K562 (cell line): ENCODE results near the gene ATP6V1F. TPM values are rescaled to one million over a fixed set of nuclear protein-coding genes. Genes with fewer than 3 reads are reported as not detected.

Experiments used
- DNMT1 ChIP-seq: fragments of 450-650 bp; IDR thresholded peaks from 2 replicates; pipeline ENCODE4 v1.6.1; 2016; ENCODE audit warnings: antibody characterized with exemption, mild to moderate bottlenecking
- ETS2 ChIP-seq: IDR thresholded peaks from 2 replicates; pipeline ENCODE4 v1.6.1; 2016; ENCODE audit warnings: borderline replicate concordance, missing genetic modification characterization, mild to moderate bottlenecking, moderate library complexity, missing compliant biosample characterization; ENCODE audit not compliant: poor library complexity, severe bottlenecking
- KLF6 ChIP-seq: fragments of 250-450 bp; sonication (Bioruptor Pico); IDR thresholded peaks from 2 replicates; pipeline ENCODE4 v1.4.0; 2020; ENCODE audit warnings: mild to moderate bottlenecking, moderate library complexity, borderline replicate concordance
- NEUROD1 ChIP-seq: fragments of 150-350 bp; IDR thresholded peaks from 2 replicates; pipeline ENCODE4 v1.6.1; 2014; ENCODE audit warnings: borderline replicate concordance, low read length, low read depth; ENCODE audit not compliant: partially characterized antibody
- SMC3 ChIP-seq: conservative IDR thresholded peaks from 2 replicates; pipeline ENCODE4 v1.6.1; 2011; ENCODE audit warnings: low read depth, low read length, improper control_type of control experiment; ENCODE audit not compliant: insufficient read depth
- THRAP3 ChIP-seq: fragments of 450-650 bp; IDR thresholded peaks from 2 replicates; pipeline ENCODE4 v1.6.1; 2016; ENCODE audit warnings: mild to moderate bottlenecking, inconsistent platforms, borderline replicate concordance
- ZNF41 ChIP-seq: fragments of 250-450 bp; sonication (Bioruptor Pico); conservative IDR thresholded peaks from 2 replicates; pipeline ENCODE4 v1.4.0; 2020; ENCODE audit warnings: mild to moderate bottlenecking
- ZNF644 ChIP-seq: fragments of 200-800 bp; sonication (Bioruptor generic); IDR thresholded peaks from 2 replicates; pipeline ENCODE4 v1.6.1; 2016; ENCODE audit warnings: low read depth, missing genetic modification characterization, missing compliant biosample characterization
- polyA plus RNA-seq, 8 experiments: library from polyadenylated mRNA; depleted of rRNA in 4 of 8; stranded (reverse) in 5 of 8; unstranded in 3 of 8; fragments of >200 nt; fragmentation: Nextera tagmentation in 2 of 8; fragmentation: Illumina TruSeq in 1 of 8; extraction: Ambion mirVana in 2 of 8; extraction: Trizol in 1 of 8; gene quantifications; 2 replicates each; pipeline versions ENCODE4 v1.2.1 to v1.2.3, GENCODE V29; 2011 to 2014; ENCODE audit warnings: inconsistent platforms in 1 of 8, missing spikeins in 1 of 8
- total RNA-seq, 7 experiments: library from RNA; depleted of rRNA in 6 of 7; stranded (reverse); fragments of >200 nt in 6 of 7; fragmentation: Illumina TruSeq in 2 of 7; extraction: Trizol in 2 of 7; gene quantifications; 2 replicates each; pipeline versions ENCODE4 v1.2.1 to v1.2.3, GENCODE V29; 2011 to 2021; ENCODE audit warnings: low replicate concordance in 1 of 7
- TF ChIP-seq, protein P1 (sequence below), 2 experiments: fragments of 450-650 bp; IDR thresholded peaks; 2 replicates each; pipeline ENCODE4 v1.6.1; 2016
- TF ChIP-seq, protein P2 (sequence below): sonication (generic); formaldehyde crosslinking; IDR thresholded peaks from 2 replicates; pipeline ENCODE4 v1.8.0; 2022; ENCODE audit warnings: mild to moderate bottlenecking, missing genetic modification reagents
- TF ChIP-seq, protein P3 (sequence below): fragments of 450-650 bp; formaldehyde crosslinking; IDR thresholded peaks from 2 replicates; pipeline ENCODE4 v1.4.0; 2022; ENCODE audit warnings: mild to moderate bottlenecking, moderate library complexity
- TF ChIP-seq, protein P4 (sequence below): fragments of 250-450 bp; sonication (Bioruptor Pico); IDR thresholded peaks from 2 replicates; pipeline ENCODE4 v1.6.1; 2021; ENCODE audit warnings: mild to moderate bottlenecking
- TF ChIP-seq, protein P5 (sequence below): fragments of 200-800 bp; sonication (Bioruptor generic); IDR thresholded peaks from 2 replicates; pipeline ENCODE4 v1.6.1; 2016; ENCODE audit warnings: missing genetic modification characterization, missing compliant biosample characterization
- TF ChIP-seq, protein P6 (sequence below): fragments of 450-650 bp; IDR thresholded peaks from one replicate; pipeline ENCODE4 v1.6.1; 2018; ENCODE audit warnings: mild to moderate bottlenecking, moderate library complexity; ENCODE audit not compliant: partially characterized antibody
- TF ChIP-seq, protein P7 (sequence below): fragments of 250-450 bp; sonication (Bioruptor Pico); IDR thresholded peaks from 2 replicates; pipeline ENCODE4 v1.9.0; 2021; ENCODE audit warnings: mild to moderate bottlenecking

Gene ATP6V1F
- total and polyA plus RNA-seq, 9 of the 15 experiments (the other 6 are each of a cell fraction or from before 2014, with no cell fraction given) = 206 to 1,123 (median 542) TPM

DNA sequence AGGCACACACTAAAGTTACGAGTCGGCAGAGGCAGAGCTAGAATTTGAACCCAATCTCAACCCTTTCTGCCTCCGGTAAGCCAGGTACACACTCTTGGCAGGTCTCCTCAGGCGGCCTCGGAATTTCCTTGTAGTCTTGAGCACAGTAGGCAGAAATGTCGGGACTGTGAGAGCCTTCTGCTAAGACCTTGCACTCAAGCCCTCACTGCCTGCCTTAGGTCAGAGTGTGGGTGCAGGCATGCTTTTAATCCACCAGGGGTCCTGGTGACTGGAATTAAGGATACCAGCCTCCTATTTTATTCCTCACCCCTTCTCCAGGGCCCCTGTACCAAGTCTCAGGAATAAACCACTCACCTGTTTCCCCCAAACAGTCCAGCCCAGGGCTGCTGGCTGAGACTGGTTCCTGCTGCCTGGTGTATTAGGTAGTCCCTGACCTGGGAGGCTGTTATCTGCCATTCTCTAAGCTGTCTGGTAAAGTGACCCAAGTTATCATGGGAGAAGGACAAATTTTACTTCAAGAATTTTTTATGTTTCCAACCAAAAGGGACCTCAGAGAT is 855 bp downstream of the ATP6V1F start (continued):
- TF ChIP-seq, protein P1, sequence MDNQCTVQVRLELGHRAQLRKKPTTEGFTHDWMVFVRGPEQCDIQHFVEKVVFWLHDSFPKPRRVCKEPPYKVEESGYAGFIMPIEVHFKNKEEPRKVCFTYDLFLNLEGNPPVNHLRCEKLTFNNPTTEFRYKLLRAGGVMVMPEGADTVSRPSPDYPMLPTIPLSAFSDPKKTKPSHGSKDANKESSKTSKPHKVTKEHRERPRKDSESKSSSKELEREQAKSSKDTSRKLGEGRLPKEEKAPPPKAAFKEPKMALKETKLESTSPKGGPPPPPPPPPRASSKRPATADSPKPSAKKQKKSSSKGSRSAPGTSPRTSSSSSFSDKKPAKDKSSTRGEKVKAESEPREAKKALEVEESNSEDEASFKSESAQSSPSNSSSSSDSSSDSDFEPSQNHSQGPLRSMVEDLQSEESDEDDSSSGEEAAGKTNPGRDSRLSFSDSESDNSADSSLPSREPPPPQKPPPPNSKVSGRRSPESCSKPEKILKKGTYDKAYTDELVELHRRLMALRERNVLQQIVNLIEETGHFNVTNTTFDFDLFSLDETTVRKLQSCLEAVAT (IDR thresholded peaks at IDR 0.05) = no peak
- TF ChIP-seq, protein P2, sequence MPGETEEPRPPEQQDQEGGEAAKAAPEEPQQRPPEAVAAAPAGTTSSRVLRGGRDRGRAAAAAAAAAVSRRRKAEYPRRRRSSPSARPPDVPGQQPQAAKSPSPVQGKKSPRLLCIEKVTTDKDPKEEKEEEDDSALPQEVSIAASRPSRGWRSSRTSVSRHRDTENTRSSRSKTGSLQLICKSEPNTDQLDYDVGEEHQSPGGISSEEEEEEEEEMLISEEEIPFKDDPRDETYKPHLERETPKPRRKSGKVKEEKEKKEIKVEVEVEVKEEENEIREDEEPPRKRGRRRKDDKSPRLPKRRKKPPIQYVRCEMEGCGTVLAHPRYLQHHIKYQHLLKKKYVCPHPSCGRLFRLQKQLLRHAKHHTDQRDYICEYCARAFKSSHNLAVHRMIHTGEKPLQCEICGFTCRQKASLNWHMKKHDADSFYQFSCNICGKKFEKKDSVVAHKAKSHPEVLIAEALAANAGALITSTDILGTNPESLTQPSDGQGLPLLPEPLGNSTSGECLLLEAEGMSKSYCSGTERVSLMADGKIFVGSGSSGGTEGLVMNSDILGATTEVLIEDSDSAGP = no peak
- TF ChIP-seq, protein P3, sequence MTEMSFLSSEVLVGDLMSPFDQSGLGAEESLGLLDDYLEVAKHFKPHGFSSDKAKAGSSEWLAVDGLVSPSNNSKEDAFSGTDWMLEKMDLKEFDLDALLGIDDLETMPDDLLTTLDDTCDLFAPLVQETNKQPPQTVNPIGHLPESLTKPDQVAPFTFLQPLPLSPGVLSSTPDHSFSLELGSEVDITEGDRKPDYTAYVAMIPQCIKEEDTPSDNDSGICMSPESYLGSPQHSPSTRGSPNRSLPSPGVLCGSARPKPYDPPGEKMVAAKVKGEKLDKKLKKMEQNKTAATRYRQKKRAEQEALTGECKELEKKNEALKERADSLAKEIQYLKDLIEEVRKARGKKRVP (CRISPR knock-in tag) = no peak
- TF ChIP-seq NEUROD1 (no peak), ZNF41 (CRISPR knock-in tag) (no peak), DNMT1 (no peak), ETS2 (tag) (no peak), SMC3 (peak; percentile 60), THRAP3 (no peak), KLF6 (CRISPR knock-in tag) (no peak), ZNF644 (tag) (no peak)
- TF ChIP-seq, protein P4, sequence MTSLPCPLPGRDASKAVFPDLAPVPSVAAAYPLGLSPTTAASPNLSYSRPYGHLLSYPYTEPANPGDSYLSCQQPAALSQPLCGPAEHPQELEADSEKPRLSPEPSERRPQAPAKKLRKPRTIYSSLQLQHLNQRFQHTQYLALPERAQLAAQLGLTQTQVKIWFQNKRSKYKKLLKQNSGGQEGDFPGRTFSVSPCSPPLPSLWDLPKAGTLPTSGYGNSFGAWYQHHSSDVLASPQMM (CRISPR knock-in tag) = no peak
- TF ChIP-seq, protein P5, sequence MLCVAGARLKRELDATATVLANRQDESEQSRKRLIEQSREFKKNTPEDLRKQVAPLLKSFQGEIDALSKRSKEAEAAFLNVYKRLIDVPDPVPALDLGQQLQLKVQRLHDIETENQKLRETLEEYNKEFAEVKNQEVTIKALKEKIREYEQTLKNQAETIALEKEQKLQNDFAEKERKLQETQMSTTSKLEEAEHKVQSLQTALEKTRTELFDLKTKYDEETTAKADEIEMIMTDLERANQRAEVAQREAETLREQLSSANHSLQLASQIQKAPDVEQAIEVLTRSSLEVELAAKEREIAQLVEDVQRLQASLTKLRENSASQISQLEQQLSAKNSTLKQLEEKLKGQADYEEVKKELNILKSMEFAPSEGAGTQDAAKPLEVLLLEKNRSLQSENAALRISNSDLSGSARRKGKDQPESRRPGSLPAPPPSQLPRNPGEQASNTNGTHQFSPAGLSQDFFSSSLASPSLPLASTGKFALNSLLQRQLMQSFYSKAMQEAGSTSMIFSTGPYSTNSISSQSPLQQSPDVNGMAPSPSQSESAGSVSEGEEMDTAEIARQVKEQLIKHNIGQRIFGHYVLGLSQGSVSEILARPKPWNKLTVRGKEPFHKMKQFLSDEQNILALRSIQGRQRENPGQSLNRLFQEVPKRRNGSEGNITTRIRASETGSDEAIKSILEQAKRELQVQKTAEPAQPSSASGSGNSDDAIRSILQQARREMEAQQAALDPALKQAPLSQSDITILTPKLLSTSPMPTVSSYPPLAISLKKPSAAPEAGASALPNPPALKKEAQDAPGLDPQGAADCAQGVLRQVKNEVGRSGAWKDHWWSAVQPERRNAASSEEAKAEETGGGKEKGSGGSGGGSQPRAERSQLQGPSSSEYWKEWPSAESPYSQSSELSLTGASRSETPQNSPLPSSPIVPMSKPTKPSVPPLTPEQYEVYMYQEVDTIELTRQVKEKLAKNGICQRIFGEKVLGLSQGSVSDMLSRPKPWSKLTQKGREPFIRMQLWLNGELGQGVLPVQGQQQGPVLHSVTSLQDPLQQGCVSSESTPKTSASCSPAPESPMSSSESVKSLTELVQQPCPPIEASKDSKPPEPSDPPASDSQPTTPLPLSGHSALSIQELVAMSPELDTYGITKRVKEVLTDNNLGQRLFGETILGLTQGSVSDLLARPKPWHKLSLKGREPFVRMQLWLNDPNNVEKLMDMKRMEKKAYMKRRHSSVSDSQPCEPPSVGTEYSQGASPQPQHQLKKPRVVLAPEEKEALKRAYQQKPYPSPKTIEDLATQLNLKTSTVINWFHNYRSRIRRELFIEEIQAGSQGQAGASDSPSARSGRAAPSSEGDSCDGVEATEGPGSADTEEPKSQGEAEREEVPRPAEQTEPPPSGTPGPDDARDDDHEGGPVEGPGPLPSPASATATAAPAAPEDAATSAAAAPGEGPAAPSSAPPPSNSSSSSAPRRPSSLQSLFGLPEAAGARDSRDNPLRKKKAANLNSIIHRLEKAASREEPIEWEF (CRISPR knock-in tag) = no peak
- TF ChIP-seq, protein P6, sequence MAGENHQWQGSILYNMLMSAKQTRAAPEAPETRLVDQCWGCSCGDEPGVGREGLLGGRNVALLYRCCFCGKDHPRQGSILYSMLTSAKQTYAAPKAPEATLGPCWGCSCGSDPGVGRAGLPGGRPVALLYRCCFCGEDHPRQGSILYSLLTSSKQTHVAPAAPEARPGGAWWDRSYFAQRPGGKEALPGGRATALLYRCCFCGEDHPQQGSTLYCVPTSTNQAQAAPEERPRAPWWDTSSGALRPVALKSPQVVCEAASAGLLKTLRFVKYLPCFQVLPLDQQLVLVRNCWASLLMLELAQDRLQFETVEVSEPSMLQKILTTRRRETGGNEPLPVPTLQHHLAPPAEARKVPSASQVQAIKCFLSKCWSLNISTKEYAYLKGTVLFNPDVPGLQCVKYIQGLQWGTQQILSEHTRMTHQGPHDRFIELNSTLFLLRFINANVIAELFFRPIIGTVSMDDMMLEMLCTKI = no peak
- TF ChIP-seq, protein P7, sequence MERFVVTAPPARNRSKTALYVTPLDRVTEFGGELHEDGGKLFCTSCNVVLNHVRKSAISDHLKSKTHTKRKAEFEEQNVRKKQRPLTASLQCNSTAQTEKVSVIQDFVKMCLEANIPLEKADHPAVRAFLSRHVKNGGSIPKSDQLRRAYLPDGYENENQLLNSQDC (CRISPR knock-in tag) = no peak
